Colon (tissue), 2 donors: Measurements from ENCODE around the gene PDGFRA.

Experiments used
- FAIRE-seq: peaks from 2 replicates; lab custom pipeline; 2012; peaks lifted over from hg19 to GRCh38; lab: Jason Lieb, UNC
- donor health status: control.
- donor health status: control.

The PDGFRA gene

DNA sequence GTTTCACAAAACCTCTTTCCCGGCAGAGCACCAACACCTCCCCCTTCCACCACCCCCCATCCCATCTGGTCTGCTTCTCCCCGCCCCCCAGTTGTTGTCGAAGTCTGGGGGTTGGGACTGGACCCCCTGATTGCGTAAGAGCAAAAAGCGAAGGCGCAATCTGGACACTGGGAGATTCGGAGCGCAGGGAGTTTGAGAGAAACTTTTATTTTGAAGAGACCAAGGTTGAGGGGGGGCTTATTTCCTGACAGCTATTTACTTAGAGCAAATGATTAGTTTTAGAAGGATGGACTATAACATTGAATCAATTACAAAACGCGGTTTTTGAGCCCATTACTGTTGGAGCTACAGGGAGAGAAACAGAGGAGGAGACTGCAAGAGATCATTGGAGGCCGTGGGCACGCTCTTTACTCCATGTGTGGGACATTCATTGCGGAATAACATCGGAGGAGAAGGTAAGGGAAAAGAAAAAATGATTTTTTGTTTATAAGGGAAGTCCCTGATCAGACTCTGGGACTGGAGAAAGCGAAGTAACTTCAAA is at the start of gene PDGFRA:
Gene PDGFRA, plus strand, starts transcription at position 333 of the 541 bp plus-strand sequence. CDS start 29,476 bp downstream, outside the sequence.
- FAIRE-seq, result no peak

DNA sequence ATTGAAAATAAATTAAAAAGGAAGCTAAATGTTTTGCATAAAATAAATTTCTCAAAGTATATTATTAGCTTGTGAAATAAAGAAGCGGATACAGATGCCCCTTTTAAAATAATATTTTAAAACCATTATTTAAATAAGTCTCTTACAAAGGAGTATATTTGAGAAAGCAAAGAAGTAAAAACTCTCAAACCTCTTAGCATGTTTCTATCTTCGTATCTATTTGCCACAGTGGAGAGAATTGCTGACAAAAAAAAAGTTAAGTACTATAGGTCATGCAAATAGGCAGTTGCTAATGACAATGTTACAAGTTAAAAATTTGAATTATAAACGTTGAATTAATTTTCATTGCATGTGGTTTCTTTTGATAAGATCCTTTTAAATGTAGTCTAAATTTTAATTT is 44.5 kb upstream of the PDGFRA start:
- no peak for FAIRE-seq

DNA sequence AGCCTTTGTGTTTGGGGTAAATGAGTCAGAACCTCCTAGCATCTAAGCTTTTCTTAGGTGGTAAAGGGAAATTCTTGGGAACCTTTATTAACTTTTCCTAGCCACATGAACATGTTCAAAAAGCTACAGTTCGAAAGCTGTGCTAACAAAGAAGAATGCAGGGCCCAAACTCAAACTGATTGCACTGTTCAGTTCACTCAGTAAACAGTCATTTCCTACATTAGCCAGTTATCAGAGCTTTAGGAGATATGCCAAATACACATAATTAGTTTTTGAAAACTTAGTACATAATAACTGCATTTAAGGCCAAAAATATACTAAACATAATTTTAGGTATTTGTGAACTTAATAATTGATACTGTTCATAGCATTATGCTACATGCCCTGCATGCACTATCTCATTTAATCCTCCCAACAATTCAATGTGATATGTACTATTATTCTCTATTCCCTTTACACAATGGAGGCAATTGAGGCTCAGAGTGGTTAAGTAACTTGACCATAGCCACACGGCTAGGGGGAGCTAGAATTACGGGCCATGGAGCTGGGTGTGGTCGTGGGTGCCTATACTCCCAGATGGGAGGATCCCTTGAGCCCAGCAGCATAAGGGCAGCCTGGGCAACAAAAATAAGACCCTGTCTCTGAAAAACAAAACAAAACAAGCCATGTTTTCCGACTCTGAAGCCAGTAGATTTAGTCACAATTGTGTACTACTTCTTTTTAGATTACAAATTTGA is 43.9 kb upstream of the PDGFRA start:
- no peak for FAIRE-seq

DNA sequence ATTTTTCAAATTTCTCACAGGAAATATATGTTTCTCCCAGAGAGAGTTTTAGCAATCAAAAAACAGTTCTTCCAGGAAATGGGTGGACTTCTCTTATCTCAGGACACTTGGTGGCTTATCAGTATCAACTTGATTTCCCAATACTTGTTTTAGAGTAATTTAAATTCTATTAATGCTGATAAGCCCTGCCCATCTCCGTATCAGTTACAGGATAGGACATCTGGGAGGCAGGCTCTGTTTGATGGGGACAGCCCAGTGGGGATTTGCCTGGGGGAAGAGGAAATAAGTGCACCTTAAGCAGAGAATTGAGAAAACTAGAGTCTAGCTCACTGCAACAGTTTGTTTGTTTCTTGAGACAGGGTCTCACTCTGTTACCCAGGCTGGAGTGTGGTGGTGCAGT is 43.2 kb upstream of the PDGFRA start:
- no peak for FAIRE-seq

DNA sequence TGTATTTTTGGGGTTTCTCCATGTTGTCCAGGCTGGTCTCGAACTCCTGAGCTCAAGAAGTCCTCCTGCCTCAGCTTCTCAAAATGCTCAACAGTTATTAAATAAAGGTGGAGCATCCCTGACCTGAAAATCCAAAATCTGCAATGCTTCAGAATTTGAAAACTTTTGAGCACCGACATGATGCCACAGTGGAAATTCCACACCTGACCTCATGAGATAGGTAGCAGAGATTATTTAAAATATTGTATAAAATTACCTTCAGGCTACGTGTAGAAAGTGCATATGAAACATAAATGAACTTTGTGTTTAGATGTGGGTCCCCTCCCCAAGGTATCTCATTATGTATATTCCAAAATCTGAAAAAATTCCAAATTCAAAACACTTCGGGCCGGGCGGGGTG is 42.7 kb upstream of the PDGFRA start:
- no peak for FAIRE-seq

DNA sequence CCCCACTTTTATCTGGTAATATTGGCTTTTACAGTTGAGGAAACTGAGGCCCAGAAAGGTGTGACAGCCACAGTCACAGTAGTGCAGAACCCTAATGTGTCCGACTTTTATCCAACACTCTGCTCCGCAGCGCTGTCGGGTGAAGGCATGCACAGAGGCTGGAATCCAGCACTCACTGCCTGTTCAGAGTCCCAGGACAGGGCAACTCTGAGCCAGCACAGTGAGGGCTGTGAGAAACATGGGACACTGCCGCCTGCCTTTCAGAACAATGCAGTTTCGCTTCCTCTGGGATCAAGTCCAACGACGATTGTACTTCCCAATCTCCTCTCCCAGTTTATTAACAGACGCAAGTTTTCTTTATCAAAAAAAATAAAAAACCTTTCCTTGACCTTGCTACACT is 41.9 kb upstream of the PDGFRA start:
- no peak for FAIRE-seq

DNA sequence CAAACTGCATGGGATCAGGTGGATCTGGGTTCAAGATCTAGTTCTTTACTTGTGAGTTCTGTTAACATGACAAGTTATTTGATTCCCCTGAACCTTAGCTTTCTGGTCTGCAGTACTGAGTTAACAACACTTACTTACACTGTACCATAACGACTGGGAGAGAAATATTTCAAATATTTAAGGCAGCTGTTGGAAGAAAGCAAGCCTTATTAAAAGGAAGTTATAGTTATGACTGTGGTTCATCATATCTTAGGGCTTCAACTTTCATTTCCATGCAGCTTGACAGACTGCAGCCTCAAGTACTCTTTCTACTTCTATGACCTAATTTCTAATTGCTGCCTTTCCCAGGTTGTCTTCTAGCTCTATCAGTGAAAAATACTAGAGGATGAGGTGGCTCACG is 40.0 kb upstream of the PDGFRA start:
- no peak for FAIRE-seq

DNA sequence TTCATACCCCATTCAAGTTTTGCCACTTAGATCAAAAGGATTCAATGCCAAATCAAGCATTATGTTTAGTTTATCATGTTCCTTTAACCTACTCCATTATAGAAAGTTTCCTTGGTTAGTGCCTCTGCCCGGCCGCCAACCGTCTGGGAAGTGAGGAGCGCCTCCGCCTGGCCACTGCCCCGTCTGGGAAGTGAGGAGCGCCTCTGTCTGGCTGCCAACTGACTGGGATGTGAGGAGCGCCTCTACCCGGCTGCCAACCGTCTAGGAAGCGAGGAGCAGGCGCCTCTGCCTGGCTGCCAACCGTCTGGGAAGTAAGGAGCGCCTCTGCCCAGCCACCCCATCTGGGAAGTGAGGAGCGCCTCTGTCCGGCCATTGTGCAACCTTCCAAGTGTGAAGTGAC is 36.3 kb upstream of the PDGFRA start:
- no peak for FAIRE-seq

DNA sequence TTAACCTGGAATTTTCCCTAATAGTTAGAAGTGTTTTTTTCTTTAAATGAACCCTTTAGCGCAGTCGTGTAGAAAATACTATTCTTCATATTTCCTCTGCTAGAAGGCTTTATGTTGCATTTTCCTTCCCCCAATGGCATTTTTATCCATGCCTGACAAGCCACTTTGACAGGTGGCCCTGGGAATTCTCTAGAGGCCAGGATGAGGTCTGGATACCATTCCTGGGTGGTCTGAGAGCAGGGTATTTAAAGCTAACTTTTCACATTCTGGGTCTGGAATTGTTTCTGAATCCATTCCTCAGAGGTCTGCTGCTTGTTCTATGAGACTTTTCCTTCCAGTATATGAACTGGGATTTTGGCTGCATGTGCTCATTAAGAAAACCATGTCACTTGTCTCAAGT is 31.2 kb upstream of the PDGFRA start:
- no peak for FAIRE-seq

DNA sequence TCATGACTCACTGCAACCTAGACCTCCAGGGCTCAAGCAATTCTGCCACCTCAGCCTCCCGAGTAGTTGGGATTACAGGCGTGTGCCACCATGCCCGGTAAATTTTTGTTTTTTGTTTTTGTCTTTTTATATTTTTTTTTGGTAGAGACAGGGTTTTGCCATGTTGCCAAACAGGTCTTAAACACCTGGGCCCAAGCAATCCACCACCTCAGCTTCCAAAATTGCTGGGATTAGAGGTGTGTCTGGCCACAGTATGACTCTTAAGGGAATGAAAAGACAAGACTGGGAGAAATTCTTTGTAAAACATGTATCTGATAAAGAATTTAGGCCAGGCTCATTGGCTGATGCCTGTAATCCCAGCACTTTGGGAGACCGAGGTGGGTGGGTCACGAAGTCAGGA is 29.2 kb upstream of the PDGFRA start:
- FAIRE-seq, result no peak

DNA sequence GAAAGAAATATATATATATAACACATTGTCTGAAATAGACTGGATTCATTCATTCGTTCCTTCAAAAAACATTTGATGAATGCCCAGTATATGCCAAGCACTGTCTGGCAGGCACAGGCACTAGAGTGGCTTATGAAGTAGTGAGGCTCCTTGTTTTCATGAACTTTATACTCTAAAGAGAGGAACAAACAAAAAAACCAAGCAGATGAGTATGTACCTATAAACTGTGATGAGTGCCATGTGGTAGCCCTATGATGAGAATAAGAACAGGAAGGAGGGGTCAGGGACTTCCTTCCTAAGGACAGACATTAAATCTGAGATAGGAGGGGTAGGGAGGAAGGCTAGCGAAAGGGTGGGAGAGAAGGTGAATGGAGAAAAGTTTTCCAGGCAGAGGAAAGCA is 19.5 kb upstream of the PDGFRA start:
- FAIRE-seq, result no peak

DNA sequence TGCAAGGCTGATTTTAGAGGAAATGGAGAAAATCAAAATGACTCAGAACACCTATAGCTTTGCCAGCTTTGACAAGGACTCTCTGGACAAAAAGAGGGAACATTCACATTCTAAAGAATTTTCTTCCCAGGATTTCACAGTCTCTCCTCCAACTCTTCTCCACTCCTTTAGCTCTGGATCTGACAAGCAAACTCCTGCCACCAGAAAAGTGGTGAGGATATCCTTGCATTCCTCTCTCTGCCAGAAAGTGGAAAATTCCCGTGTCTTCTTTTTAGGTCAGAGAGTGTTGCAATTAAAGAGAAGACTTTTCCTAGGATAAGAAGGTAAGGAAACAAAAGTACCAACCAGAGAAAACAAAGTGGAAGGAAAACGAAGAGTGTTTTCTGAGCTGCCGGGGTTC is 16.1 kb upstream of the PDGFRA start:
- no peak for FAIRE-seq

DNA sequence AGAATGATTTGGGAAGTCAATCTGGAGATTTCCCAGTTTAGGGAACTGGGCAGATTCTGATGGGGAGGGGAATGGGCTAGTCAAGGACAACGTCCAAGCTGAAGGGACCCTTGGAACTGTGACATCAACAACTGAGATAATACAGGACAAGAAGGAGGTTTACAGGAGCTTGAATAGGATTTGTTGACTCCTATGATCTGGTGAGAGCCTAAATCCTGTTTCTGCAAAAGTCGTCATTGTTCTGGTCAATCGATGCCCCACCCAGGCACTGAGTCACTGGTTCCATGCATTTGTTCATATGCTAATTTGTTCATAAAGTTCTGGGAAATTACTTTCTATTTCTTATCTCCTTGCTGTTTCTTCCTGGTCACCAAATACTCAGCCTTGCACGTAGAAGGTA is 15.3 kb upstream of the PDGFRA start:
- FAIRE-seq, result no peak

DNA sequence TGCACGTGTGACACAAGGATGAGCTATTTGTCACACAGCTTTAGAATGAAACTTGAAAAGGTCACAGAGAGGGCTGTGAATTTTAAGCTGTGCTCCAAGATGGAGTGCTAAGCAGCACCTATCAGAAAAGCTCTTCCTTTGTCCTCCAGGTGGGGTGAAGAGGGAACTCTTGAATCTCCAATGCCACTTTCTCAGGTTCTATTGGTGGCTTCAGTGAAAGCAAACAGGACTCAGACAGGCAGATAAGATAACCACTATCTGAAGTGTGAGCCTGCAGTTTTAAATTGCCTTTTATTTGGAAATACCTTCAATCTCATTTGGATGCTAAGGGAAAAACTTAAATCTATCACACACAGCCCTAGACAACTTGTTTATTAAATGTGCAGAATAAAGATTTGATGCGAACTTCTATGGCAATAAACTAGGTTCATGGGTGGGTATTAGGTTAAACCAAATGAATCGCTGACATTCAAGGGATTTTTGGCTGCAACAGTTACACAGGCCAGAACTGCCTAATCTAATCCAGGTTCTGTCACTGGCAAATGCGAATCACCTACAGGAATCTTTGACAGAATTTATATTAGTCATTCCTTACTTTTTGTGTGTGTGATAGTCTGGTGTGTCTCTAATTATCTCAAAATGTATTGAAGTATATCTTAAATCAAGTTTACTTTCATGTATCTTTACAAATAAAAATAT is 13.6 kb upstream of the PDGFRA start:
- no peak for FAIRE-seq

DNA sequence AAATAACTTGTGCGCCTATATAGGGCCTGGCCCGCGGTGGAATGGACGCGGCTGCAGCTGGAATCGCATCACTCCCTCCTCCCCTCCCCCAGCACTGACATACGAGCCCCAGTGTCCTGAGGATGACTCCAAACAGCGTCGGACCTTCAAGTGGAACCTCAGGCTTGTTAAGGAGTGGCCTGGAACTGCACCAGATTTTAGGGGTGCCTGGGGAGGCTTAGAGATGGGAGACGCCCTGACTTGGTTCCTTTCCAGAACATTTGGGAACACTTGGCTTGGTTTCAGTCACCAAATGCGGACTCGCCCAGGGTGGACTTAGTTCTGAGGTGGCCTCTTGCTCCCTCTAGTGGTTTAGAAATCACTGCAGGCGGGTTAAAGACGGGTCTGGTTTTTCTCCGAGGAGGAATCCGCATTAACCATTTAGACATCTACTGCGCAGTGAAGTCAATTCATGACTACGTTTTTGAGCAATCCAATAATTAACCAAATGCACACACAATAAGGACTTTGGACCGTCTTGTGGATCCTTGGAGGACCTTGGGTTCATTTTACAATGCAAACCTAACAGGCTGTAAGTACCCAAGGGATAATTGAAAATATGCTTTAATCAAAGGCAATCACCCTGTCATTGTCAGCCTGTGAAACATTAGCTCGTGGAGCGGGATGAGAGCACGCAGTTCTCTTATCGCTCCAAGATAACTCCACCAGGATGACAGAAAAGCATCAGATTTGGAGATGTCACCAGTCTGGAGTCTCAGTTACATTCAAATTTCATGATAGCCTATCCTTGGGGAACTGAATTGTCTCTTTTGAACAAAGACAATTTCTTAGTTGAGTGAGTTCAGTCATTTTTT is 11.2 kb upstream of the PDGFRA start:
- no peak for FAIRE-seq

DNA sequence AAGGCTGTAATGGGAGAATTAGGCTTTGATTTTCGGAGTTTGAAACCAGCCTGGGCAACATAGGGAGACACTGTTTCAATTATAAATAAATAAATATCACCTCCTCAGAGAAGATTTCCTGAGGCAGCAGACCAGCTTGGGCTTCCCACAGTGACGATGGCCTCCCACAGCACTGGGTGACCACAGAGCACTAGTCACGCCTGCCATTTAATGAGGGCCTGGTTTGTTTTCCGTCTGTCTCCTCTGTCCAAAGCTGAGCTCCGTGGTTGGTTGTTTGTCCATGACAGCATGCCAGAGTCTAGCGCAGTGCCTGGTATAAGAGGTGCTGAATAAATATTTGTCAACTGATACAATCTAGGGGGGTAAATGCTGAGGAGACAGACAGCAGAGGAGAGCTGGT is 10.4 kb upstream of the PDGFRA start:
- FAIRE-seq, result no peak

DNA sequence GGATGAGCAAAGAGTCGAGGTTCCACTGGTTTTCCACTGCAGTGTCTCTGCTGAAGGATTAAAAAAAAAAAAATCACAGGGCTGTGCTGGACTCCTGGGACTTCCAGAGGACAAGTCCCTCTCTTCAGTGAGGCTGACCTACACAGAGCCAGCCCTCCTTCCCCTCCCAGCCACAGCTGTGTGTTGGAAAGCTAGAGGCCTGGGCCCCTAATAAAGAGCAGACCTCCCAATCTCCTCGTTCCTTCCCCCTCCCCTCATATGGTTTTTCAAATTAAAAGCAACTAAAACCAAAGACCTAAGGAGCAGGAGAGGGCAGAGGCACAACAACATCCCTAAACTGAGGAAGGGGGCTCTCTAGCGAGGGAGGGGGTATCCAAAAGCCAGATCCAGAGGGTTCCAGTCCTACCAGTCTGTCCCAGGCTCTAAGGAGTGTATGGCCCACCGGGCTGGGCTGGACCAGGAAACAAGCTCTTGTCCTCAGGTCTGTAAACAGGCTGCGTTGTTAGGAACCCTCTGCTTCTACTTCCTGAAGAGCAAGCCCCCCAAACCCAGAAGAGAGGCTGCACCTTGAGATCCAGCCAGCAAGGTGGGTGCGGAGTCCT is 4.0 kb upstream of the PDGFRA start:
- FAIRE-seq, result no peak

DNA sequence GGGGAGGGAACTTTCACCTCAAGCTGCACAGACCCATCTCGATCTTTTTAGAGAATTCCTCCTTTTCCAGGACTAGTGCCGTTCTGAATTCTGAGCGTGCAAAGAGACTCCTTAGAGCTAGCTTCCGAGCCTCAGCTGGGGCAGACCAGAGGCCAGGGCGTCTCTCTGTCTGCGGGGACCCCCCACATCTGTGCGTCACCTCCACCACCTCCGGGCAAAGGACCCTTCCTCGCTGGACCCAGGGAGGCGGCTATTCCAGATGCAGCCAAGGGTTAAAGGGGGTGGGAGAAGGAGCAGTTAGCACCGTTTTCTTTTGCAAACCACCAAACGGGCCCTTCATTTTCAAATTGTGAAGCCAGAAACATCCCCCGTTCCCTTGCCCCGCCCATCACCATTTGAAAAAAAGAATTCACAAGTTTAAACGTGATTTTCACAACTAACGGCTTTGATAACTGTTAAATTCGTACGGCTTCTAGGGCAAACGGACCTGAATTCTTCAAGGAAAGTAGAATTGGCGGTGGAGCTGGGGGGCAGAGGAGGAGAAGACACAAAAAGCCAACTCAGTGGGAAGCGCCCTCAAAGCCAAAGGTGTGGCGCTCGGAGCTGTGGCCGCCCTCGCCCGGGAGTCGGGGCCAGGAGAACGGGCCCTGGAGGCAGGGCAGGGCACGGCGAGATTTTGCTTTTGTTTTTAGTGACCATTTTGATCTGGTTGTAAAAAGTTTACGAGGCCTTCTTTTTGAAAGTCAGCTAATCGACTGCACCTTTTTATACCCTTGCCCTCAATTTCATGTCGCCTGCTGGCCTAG is 3.3 kb upstream of the PDGFRA start:
- no peak for FAIRE-seq

DNA sequence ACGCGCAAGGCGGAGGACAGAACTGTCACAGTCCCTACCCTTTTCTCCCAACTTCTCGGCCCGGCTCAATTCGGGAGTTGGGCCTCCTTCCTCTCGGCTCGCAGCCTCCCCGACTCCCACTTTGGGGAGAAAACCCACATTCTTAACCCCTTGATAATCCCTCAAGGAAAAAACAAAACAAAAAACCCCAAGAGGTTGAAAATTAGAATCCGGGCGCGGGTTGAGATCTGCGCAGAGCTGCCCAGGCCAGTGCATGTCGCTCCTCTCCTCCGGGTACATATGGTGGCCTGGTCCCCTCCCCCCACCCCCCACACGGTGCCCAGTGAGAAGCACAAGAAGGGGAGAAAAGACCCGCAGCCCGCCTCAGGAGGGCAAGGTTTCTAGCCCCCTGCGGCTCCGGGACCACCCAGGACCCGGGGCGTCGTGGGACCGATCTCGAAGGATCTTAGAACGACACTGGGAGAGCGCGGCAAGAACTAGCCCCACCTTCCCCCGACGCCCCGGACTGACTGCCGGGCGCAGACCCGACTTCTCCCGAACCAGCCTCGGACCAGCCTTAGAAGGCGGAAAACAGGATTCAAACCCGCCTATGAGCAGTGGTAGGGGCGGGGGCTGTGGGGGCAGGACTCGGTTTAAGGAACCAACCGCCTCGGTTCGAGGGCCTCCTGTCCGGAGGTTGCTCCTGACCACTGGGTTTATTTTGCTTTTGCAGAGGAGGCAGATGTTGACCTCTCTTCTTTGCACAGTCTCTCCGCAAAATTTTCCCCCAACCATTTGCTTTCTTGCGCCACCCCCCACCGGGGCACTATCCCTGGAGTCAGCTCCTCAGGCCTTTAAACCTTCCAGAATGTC is 2.5 kb upstream of the PDGFRA start:
- no peak for FAIRE-seq

DNA sequence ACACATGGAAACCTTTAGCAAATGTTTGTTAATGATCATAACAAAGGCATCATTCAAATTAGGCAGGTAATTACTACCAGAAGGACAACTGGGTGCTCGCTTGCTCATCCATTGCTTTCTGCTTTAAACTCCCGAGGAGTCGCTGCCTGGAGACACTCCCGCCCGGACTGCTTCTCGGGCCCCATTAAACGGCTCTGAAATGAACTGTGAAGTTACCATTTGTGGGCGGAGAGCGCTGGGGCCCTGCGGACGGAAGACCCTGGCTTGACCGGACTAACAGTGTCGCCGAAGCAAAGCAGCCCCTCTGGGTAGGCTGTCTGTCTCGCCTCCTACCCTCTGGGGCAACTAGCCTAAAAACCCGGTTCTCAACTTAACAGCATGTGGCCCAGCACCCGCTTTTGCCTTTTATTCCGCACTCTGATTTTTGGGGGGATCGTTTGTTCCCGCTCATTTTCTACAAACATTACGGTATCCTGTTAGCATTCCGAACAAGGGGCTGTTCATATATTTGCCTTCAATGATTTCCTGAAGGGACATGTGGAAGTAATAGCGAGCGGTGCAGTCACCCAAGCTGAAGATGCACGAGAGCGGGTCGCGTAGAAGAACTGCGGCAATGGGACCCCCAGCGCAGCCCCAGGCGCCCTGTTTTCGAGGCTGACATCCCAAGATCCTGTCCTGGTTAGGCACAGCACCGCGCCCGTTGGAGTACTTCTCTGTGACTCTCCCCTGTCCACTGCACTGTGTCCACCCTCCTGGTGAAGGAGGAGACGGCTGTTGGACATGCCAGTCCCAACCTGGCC is 1.6 kb upstream of the PDGFRA start:
- FAIRE-seq, result no peak
